H1 (cell line): ENCODE data around the gene ZNF202. TPM values are rescaled to one million over a fixed set of nuclear protein-coding genes. Genes with fewer than 3 reads are reported as not detected.

Experiments used
- CTCF ChIA-PET: fragments of 300-600 bp; sonication (Branson Sonifier 250); formaldehyde crosslinking; loops from one replicate; lab custom pipeline; 2021; ENCODE audit not compliant: partially characterized antibody; lab: Charles Lee
- POLR2A ChIA-PET: fragments of 300-600 bp; sonication (Branson Sonifier 250); formaldehyde crosslinking; loops from one replicate; lab custom pipeline; 2021; ENCODE audit warnings: inconsistent platforms; ENCODE audit not compliant: partially characterized antibody; lab: Charles Lee
- DNase-seq, 2 experiments: peaks; one replicate each; pipeline versions ENCODE4 v3.0.0 to v3.0.0-alpha.2; 2010 to 2022; ENCODE audit warnings: low spot score in 2 of 2, low read depth in 1 of 2, mixed read lengths in 1 of 2
- FAIRE-seq: peaks from 2 replicates; lab custom pipeline; 2011; peaks lifted over from hg19 to GRCh38; lab: Jason Lieb, UNC
- H2AFZ ChIP-seq: 2 replicates; pipeline ENCODE4 v1.8.1; 2012; ENCODE audit warnings: low read length, inconsistent platforms
- H2AK5ac ChIP-seq: 2 replicates; pipeline ENCODE4 v1.6.1; 2013; ENCODE audit warnings: low read depth, low read length
- H2BK120ac ChIP-seq: replicated peaks from 2 replicates; pipeline ENCODE3; 2013; ENCODE audit warnings: low read depth, low read length, inconsistent platforms
- H2BK12ac ChIP-seq: 2 replicates; pipeline ENCODE4 v1.6.1; 2013; ENCODE audit warnings: low read depth, low read length
- H2BK15ac ChIP-seq: 2 replicates; pipeline ENCODE4 v1.6.1; 2013; ENCODE audit warnings: low read length
- H2BK20ac ChIP-seq: 2 replicates; pipeline ENCODE4 v1.6.1; 2013; ENCODE audit warnings: low read length
- H2BK5ac ChIP-seq: 2 replicates; pipeline ENCODE4 v1.6.1; 2013; ENCODE audit warnings: low read depth, low read length
- H3K14ac ChIP-seq: 2 replicates; pipeline ENCODE4 v1.6.1; 2013; ENCODE audit warnings: inconsistent platforms; ENCODE audit not compliant: insufficient read length
- H3K18ac ChIP-seq: 2 replicates; pipeline ENCODE4 v1.6.1; 2013; ENCODE audit warnings: low read length; ENCODE audit errors: extremely low read depth
- H3K23ac ChIP-seq: 2 replicates; pipeline ENCODE4 v1.6.1; 2013; ENCODE audit warnings: inconsistent platforms; ENCODE audit not compliant: insufficient read length
- H3K23me2 ChIP-seq: 2 replicates; pipeline ENCODE4 v1.6.1; 2013; ENCODE audit warnings: low read depth, low read length
- H3K27ac ChIP-seq: 2 replicates; pipeline ENCODE4 v1.6.1; 2011; ENCODE audit warnings: low read depth, low read length, inconsistent platforms
- H3K27me3 ChIP-seq, 4 experiments: replicated peaks in 1 of 4; 1 replicate in 1 of 4; 2 replicates in 3 of 4; pipeline versions ENCODE4 v1.6.1 to v1.8.1; 2011 to 2013; ENCODE audit warnings: low read length in 3 of 4, mild to moderate bottlenecking in 3 of 4, inconsistent platforms in 2 of 4, mixed read lengths in 2 of 4, moderate library complexity in 1 of 4; ENCODE audit not compliant: control insufficient read depth in 3 of 4, insufficient read depth in 3 of 4; ENCODE audit errors: extremely low read depth in 1 of 4
- H3K36me3 ChIP-seq, 4 experiments: 2 replicates each; pipeline versions ENCODE4 v1.6.1 to v1.8.1; 2011 to 2013; ENCODE audit warnings: mild to moderate bottlenecking in 4 of 4, low read length in 3 of 4, moderate library complexity in 2 of 4, control low read depth in 1 of 4, inconsistent platforms in 1 of 4; ENCODE audit not compliant: insufficient read depth in 4 of 4, control insufficient read depth in 2 of 4
- H3K4ac ChIP-seq: replicated peaks from 2 replicates; pipeline ENCODE3; 2013; ENCODE audit warnings: low read length, low read depth, mixed read lengths, inconsistent platforms; ENCODE audit not compliant: insufficient read length
- H3K4me1 ChIP-seq, 4 experiments: replicated peaks in 1 of 4; 1 replicate in 1 of 4; 2 replicates in 3 of 4; pipeline versions ENCODE4 v1.6.1 to v1.8.1; 2011 to 2013; ENCODE audit warnings: low read length in 3 of 4, inconsistent platforms in 2 of 4, mixed read lengths in 1 of 4; ENCODE audit not compliant: insufficient read depth in 4 of 4, control insufficient read depth in 3 of 4
- H3K4me2 ChIP-seq, 2 experiments: 2 replicates each; pipeline versions ENCODE4 v1.6.1 to v1.8.1; 2011 to 2013; ENCODE audit warnings: low read depth in 2 of 2, low read length in 2 of 2, control low read depth in 1 of 2, inconsistent platforms in 1 of 2, mild to moderate bottlenecking in 1 of 2; ENCODE audit not compliant: insufficient read depth in 1 of 2
- H3K4me3 ChIP-seq, 4 experiments: fragments of 200-600, 300-600 bp in 1 of 4; sonication (generic), shearing (Covaris generic), sonication (Bioruptor Twin) in 1 of 4; 2 replicates each; pipeline versions ENCODE4 v1.5.1 to v1.8.1; 2011 to 2016; ENCODE audit warnings: low read length in 4 of 4, low read depth in 3 of 4, control low read depth in 2 of 4, inconsistent platforms in 2 of 4, mild to moderate bottlenecking in 2 of 4, mixed read lengths in 1 of 4, moderate library complexity in 1 of 4; ENCODE audit not compliant: insufficient read depth in 2 of 4; ENCODE audit errors: extremely low read depth in 1 of 4
- H3K56ac ChIP-seq: replicated peaks from 2 replicates; pipeline ENCODE3; 2013; ENCODE audit warnings: low read depth, mild to moderate bottlenecking, mixed read lengths, low read length, inconsistent platforms; ENCODE audit not compliant: insufficient read length
- H3K79me1 ChIP-seq: 2 replicates; pipeline ENCODE4 v1.6.1; 2013; ENCODE audit warnings: low read depth, low read length, control low read depth
- H3K79me2 ChIP-seq, 2 experiments: 2 replicates each; pipeline versions ENCODE4 v1.6.1 to v1.8.1; 2012 to 2013; ENCODE audit warnings: low read length in 2 of 2, mild to moderate bottlenecking in 2 of 2, inconsistent platforms in 1 of 2; ENCODE audit not compliant: insufficient read depth in 2 of 2, control insufficient read depth in 1 of 2
- H3K9ac ChIP-seq, 4 experiments: replicated peaks in 1 of 4; 1 replicate in 1 of 4; 2 replicates in 3 of 4; pipeline versions ENCODE4 v1.6.1 to v1.8.1; 2011 to 2013; ENCODE audit warnings: low read depth in 3 of 4, low read length in 3 of 4, control low read depth in 2 of 4, mild to moderate bottlenecking in 2 of 4, moderate library complexity in 2 of 4, inconsistent platforms in 1 of 4; ENCODE audit errors: extremely low read depth in 1 of 4
- H3K9me3 ChIP-seq, 2 experiments: 2 replicates each; pipeline versions ENCODE4 v1.6.1 to v1.8.1; 2012 to 2013; ENCODE audit warnings: mild to moderate bottlenecking in 2 of 2, moderate library complexity in 2 of 2, control low read depth in 1 of 2, inconsistent platforms in 1 of 2, low read depth in 1 of 2, low read length in 1 of 2, mixed read lengths in 1 of 2; ENCODE audit not compliant: insufficient read depth in 2 of 2
- H4K20me1 ChIP-seq, 2 experiments: replicated peaks in 1 of 2; 2 replicates each; pipeline versions ENCODE3 to v1.8.1; 2011 to 2013; ENCODE audit warnings: inconsistent platforms in 2 of 2, low read length in 2 of 2, mild to moderate bottlenecking in 1 of 2; ENCODE audit not compliant: insufficient read depth in 2 of 2, control insufficient read depth in 1 of 2
- H4K5ac ChIP-seq: 2 replicates; pipeline ENCODE4 v1.6.1; 2013; ENCODE audit warnings: low read length, low read depth, mixed read lengths, inconsistent platforms; ENCODE audit not compliant: insufficient read length
- H4K8ac ChIP-seq: 2 replicates; pipeline ENCODE4 v1.8.0; 2013; ENCODE audit warnings: mild to moderate bottlenecking, moderate library complexity, low read length, inconsistent platforms; ENCODE audit not compliant: insufficient read depth; ENCODE audit errors: extremely low read depth
- H4K91ac ChIP-seq: replicated peaks from 2 replicates; pipeline ENCODE3; 2013; ENCODE audit warnings: low read length, mixed read lengths, inconsistent platforms; ENCODE audit not compliant: insufficient read length
- BCL11A ChIP-seq, 2 experiments: IDR thresholded peaks; one replicate each; pipeline ENCODE4 v1.6.1; 2011; ENCODE audit warnings: low read depth in 2 of 2, low read length in 2 of 2, mild to moderate bottlenecking in 2 of 2
- CBX5 ChIP-seq: fragments of 300-800, 300-1000 bp; sonication (generic); IDR thresholded peaks from 2 replicates; pipeline ENCODE4 v1.7.1; 2016; ENCODE audit warnings: antibody characterized with exemption, low read length, low read depth
- EGR1 ChIP-seq: IDR thresholded peaks from 2 replicates; pipeline ENCODE4 v1.6.1; 2011; ENCODE audit warnings: low read depth, low read length, borderline replicate concordance
- GTF2F1 ChIP-seq: IDR thresholded peaks from 2 replicates; pipeline ENCODE4 v1.6.1; 2012; ENCODE audit warnings: low read depth, low read length, improper control_type of control experiment, borderline replicate concordance
- HDAC2 ChIP-seq, 2 experiments: fragments of 300-600 bp in 1 of 2; sonication (generic) in 1 of 2; IDR thresholded peaks; 2 replicates each; pipeline ENCODE4 v1.6.1; 2011 to 2012; ENCODE audit warnings: low read depth in 2 of 2, low read length in 2 of 2, mild to moderate bottlenecking in 2 of 2, moderate library complexity in 2 of 2, borderline replicate concordance in 1 of 2, inconsistent platforms in 1 of 2
- JUND ChIP-seq: IDR thresholded peaks from 2 replicates; pipeline ENCODE4 v1.6.1; 2011; ENCODE audit warnings: mild to moderate bottlenecking, improper control_type of control experiment, low read length
- MAFK ChIP-seq: IDR thresholded peaks from 2 replicates; pipeline ENCODE4 v1.6.1; 2012; ENCODE audit warnings: low read depth, mild to moderate bottlenecking, improper control_type of control experiment, low read length
- RXRA ChIP-seq: IDR thresholded peaks from 2 replicates; pipeline ENCODE4 v1.6.1; 2011; ENCODE audit warnings: low read depth, mild to moderate bottlenecking, low read length, moderate library complexity; ENCODE audit not compliant: insufficient read depth
- SRF ChIP-seq: IDR thresholded peaks from 2 replicates; pipeline ENCODE4 v1.6.1; 2011; ENCODE audit warnings: mild to moderate bottlenecking, low read depth, low read length, moderate library complexity
- ZNF274 ChIP-seq: IDR thresholded peaks from 2 replicates; pipeline ENCODE4 v1.7.0; 2012; ENCODE audit warnings: low read length, borderline replicate concordance; ENCODE audit errors: extremely low read depth
- WGBS, 2 experiments: shearing (Covaris generic) in 1 of 2; methylation state at CpG; one replicate each; pipeline versions ENCODE4 v1.1.6 to v1.1.7; 2013 to 2015; ENCODE audit warnings: low lambda C conversion rate in 2 of 2, mixed read lengths in 2 of 2, inconsistent platforms in 1 of 2, low coverage in 1 of 2, missing lambda C conversion rate in 1 of 2; ENCODE audit not compliant: insufficient replicate concordance in 2 of 2, insufficient coverage in 1 of 2, insufficient read length in 1 of 2; ENCODE audit errors: extremely low coverage in 1 of 2, missing lambda C conversion rate in 1 of 2; 5-methylcytosine and 5-hydroxymethylcytosine counted together
- polyA plus RNA-seq, 7 experiments: library from polyadenylated mRNA; depleted of rRNA in 3 of 7; stranded (reverse) in 5 of 7; unstranded in 2 of 7; fragments of >200 nt in 5 of 7; fragments of 200-250 nt in 2 of 7; gene quantifications; 1 replicate in 5 of 7; 2 replicates in 1 of 7; 4 replicates in 1 of 7; pipeline versions ENCODE4 v1.2.1 to v1.2.3, GENCODE V29; 2011 to 2013; ENCODE audit warnings: missing spikeins in 2 of 7, mixed read lengths in 2 of 7
- total RNA-seq: library from RNA; stranded (reverse); fragmentation: NEBNext Ultra II Directional; extraction: Animal tissue kit (Norgen Biotek cat#: 25700); gene quantifications from 2 replicates; pipeline ENCODE4 v1.2.1, GENCODE V29; 2021

The ZNF202 gene
- total and polyA plus RNA-seq, 2 of the 8 experiments (the other 6 are each of a cell fraction or from before 2014, with no cell fraction given): 14.1 to 33.9 TPM

DNA sequence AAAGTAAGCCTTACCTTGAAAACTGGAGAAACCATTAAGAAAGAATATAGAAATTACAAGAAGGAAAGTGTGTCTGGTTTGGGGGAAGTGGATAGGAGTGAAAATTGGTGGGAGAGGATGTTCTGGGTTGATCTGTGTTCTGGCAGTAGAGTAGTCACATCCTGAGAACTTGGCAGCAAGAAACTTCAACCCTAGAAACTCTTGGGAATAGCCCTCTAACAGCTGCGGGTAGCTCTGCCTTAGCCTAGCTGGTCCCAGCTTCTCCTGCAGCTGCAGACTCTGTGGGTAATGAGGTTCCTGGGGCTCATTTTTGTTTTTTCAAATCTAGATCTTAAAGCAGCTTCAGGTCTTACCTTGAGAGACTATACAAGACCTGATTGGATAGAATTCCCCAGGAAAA is 37.1 kb upstream of the ZNF202 start:
- Histone ChIP-seq H3K23me2 (no peaks in the 10 kb centered on the region; the same call in 1 of the 2 replicates), H2AFZ (no peak overlapping the region), H3K14ac (no peak overlapping the region), H3K4me2 (no peak overlapping the region), H2BK20ac (no peak overlapping the region; the same call in 1 of the 2 replicates), H3K79me2 (no peaks in the 10 kb centered on the region), H3K27ac (no peak overlapping the region), H3K23ac (no peak overlapping the region), H2BK12ac (no peak overlapping the region), H2AK5ac (no peak overlapping the region), H3K4me1 (peaks cover 0 to 33% (median 14%) of the 10 kb centered on the region in 4 experiments), H2BK120ac (peak overlapping the region; percentile 94), H3K18ac (no peak overlapping the region), H4K8ac (no peak overlapping the region), H2BK5ac (peak overlapping the region; percentile 40; the same call in 1 of the 2 replicates), H3K9ac (no peak overlapping the region), H3K79me1 (no peaks in the 10 kb centered on the region), H4K5ac (no peak overlapping the region), H3K56ac (peak overlapping the region; percentile 79), H2BK15ac (no peak overlapping the region), H3K36me3 (no peaks in the 10 kb centered on the region), H3K27me3 (no peaks in the 10 kb centered on the region), H3K4ac (no peak overlapping the region), H4K20me1 (no peaks in the 10 kb centered on the region), H3K9me3 (no peaks in the 10 kb centered on the region; a peak in 1 of 4 replicates), H3K4me3 (no peak overlapping the region), H4K91ac (peak overlapping the region; percentile 93)
- FAIRE-seq (no peak), DNase-seq (no peak)
- ChIA-PET CTCF (interaction anchor here (0.7 kb wide), 1 partner anchor 426 kb away, joined by 4 read pairs; no protein-coding TSS in a partner anchor), POLR2A (no interaction called here)
- WGBS, 2 experiments: 86% methylated on average over 1 of the region's 1 CpG; no CpG with 5 or more reads in 1 of the 2 experiments
- TF ChIP-seq GTF2F1 (no peak), HDAC2 (IDR thresholded peaks at IDR 0.05; ENCODE audit: borderline replicate concordance in 1 of 2, low read depth in 2 of 2, low read length in 2 of 2) (no peak), JUND (no peak), SRF (no peak), BCL11A (IDR thresholded peaks at IDR 0.05; ENCODE audit: low read depth in 2 of 2, low read length in 2 of 2) (no peak), CBX5 (no peak), MAFK (no peak), ZNF274 (no peak), RXRA (no peak), EGR1 (no peak)
